RPMI7951 (cell line): Measurements from ENCODE around the gene RBM22. TPM values are rescaled to one million over a fixed set of nuclear protein-coding genes. Genes with fewer than 3 reads are reported as not detected.

Source experiments
- total RNA-seq: library from RNA; depleted of rRNA; stranded (reverse); fragments of >200 nt; shearing (Covaris generic); gene quantifications from 2 replicates; pipeline ENCODE4 v1.2.3, GENCODE V29; 2014; rRNA removed

Gene RBM22
- total RNA-seq, 1 experiment from 2014 or later = 38.0 TPM

Other genes starting within 250 kb of the RBM22 start
- gene NDST1, start 192.9 kb downstream of the RBM22 start, total RNA-seq = 18.5 and 21.3 TPM in 2 replicates
- gene SYNPO, start 60.4 kb downstream of the RBM22 start, total RNA-seq = 0.98 and 1.4 TPM in 2 replicates
- gene MYOZ3, start 39.8 kb downstream of the RBM22 start, total RNA-seq = 0.78 TPM in 1 of 2 replicates, not detected in the other
- 35.5 and 41.2 TPM in 2 replicates for gene DCTN4, start 58.0 kb upstream of the RBM22 start, total RNA-seq
- gene SMIM3, start 77.7 kb upstream of the RBM22 start, total RNA-seq = 150 and 175 TPM in 2 replicates
- not detected in 2 replicates for gene IRGM, start 145.5 kb upstream of the RBM22 start, total RNA-seq
- gene ZNF300, start 203.9 kb upstream of the RBM22 start, total RNA-seq = 6.4 and 7.7 TPM in 2 replicates